AG04450 (cell line): ENCODE data around the gene STYXL1. TPM values are rescaled to one million over a fixed set of nuclear protein-coding genes. Genes with fewer than 3 reads are reported as not detected.

Source experiments
- CTCF ChIA-PET: fragments of 300-600, 350-600 bp; formaldehyde crosslinking; extraction: SDS; loops from one replicate; lab custom pipeline; 2022; ENCODE audit warnings: antibody characterized with exemption, inconsistent platforms; lab: Charles Lee
- POLR2A ChIA-PET: fragments of 350-600 bp; formaldehyde crosslinking; extraction: SDS; loops from one replicate; lab custom pipeline; 2021; ENCODE audit warnings: antibody characterized with exemption, inconsistent platforms; lab: Yijun Ruan, JAX
- DNase-seq: peaks from one replicate; pipeline ENCODE4 v3.0.0-alpha.2; 2011; ENCODE audit warnings: low read depth, low spot score
- H3K27ac ChIP-seq: one replicate; pipeline ENCODE4 v1.5.1; 2012; ENCODE audit warnings: low read depth, low read length, control low read depth
- H3K27me3 ChIP-seq: one replicate; pipeline ENCODE4 v1.6.0; 2012; ENCODE audit warnings: low read length; ENCODE audit not compliant: control insufficient read depth, insufficient read depth
- H3K4me3 ChIP-seq: 2 replicates; pipeline ENCODE4 v1.5.1; 2011; ENCODE audit warnings: mild to moderate bottlenecking, low read depth, low read length, control low read depth
- H3K9me3 ChIP-seq: 2 replicates; pipeline ENCODE4 v1.5.1; 2012; ENCODE audit warnings: low read length; ENCODE audit not compliant: control insufficient read depth, insufficient read depth
- polyA plus RNA-seq: library from polyadenylated mRNA; depleted of rRNA; stranded (reverse); fragments of >200 nt; gene quantifications from 2 replicates; pipeline ENCODE4 v1.2.3, GENCODE V29; 2011; rRNA removed
- small RNA-seq: library from RNA; depleted of rRNA; stranded (forward); fragments of <200 nt; gene quantifications from one replicate; pipeline ENCODE3, GENCODE V24; 2012; ENCODE audit warnings: low read depth; ENCODE audit not compliant: insufficient read length
- TF ChIP-seq, protein P1 (sequence below): IDR thresholded peaks from 2 replicates; pipeline ENCODE4 v1.5.1; 2011; ENCODE audit warnings: low read depth, low read length, control low read depth, inconsistent platforms

Gene STYXL1
- polyA plus RNA-seq, 1 experiment: 77.0 TPM

- ChIA-PET CTCF (interaction anchor here (1.3 kb wide), 1 partner anchor 69 kb away, joined by 4 read pairs; no protein-coding TSS in a partner anchor), POLR2A (interaction anchor here (1.7 kb wide), 1 partner anchor 36 kb away, joined by 6 read pairs; no protein-coding TSS in a partner anchor)
- DNase-seq: peak; percentile 13
- H3K27me3 ChIP-seq: no peaks in the 10 kb centered on the region
- H3K9me3 ChIP-seq: no peaks in the 10 kb centered on the region
- TF ChIP-seq, protein P1, sequence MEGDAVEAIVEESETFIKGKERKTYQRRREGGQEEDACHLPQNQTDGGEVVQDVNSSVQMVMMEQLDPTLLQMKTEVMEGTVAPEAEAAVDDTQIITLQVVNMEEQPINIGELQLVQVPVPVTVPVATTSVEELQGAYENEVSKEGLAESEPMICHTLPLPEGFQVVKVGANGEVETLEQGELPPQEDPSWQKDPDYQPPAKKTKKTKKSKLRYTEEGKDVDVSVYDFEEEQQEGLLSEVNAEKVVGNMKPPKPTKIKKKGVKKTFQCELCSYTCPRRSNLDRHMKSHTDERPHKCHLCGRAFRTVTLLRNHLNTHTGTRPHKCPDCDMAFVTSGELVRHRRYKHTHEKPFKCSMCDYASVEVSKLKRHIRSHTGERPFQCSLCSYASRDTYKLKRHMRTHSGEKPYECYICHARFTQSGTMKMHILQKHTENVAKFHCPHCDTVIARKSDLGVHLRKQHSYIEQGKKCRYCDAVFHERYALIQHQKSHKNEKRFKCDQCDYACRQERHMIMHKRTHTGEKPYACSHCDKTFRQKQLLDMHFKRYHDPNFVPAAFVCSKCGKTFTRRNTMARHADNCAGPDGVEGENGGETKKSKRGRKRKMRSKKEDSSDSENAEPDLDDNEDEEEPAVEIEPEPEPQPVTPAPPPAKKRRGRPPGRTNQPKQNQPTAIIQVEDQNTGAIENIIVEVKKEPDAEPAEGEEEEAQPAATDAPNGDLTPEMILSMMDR: no peak
- H3K4me3 ChIP-seq: no peak overlapping the region
- H3K27ac ChIP-seq: peak overlapping the region; percentile 52
Observed at GRCh38 chr7:75951506-75951905, 96.3 kb downstream of the STYXL1 start.

- CTCF ChIA-PET: interaction anchor here (1.3 kb wide), 1 partner anchor 70 kb away, joined by 4 read pairs; no protein-coding TSS in a partner anchor
- Histone ChIP-seq H3K27ac (no peak overlapping the region), H3K27me3 (no peaks in the 10 kb centered on the region), H3K4me3 (no peak overlapping the region), H3K9me3 (no peaks in the 10 kb centered on the region)
- POLR2A ChIA-PET: interaction anchor here (1.7 kb wide), 1 partner anchor 35 kb away, joined by 6 read pairs; no protein-coding TSS in a partner anchor
- no peak for DNase-seq
- TF ChIP-seq, protein P1: no peak
Observed at GRCh38 chr7:75950111-75950681, 97.6 kb downstream of the STYXL1 start.

DNA sequence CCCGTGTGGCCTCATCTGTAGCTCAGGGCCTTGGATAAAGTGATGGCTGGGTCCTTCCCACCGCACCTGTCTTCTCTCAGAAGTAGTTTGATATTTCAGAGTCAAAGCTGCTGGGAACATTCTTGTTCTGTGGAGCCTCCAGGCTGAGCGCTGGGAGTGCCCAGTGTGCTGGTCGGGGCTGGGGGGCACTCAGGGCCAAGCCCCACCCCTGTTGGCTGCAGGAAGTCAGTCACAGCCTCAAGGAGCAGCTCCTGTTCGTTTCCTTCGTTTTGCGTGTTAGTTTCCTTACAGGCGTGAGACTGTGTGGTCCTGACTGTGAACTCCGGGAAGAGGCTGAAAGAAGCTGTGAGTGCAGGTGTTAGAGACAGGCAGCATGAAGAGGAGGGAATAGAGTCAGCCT is 99.6 kb downstream of the STYXL1 start:
- POLR2A ChIA-PET: interaction anchor here (0.9 kb wide), 1 partner anchor 34 kb away, joined by 3 read pairs; no protein-coding TSS in a partner anchor
- H3K27ac ChIP-seq: no peak overlapping the region
- peaks cover 3% of the 10 kb centered on the region; the same call in 1 of the 2 replicates for H3K9me3 ChIP-seq
- H3K4me3 ChIP-seq: no peak overlapping the region
- DNase-seq: no peak
- TF ChIP-seq, protein P1: no peak
- CTCF ChIA-PET: interaction anchor here (1.1 kb wide), 1 partner anchor 82 kb away, joined by 3 read pairs; no protein-coding TSS in a partner anchor
- no peaks in the 10 kb centered on the region for H3K27me3 ChIP-seq

Small RNA genes within 50 kb of the gene (small RNA-seq; reads per million reads assigned to genes)
- not detected for gene RNU6-863P

Other genes starting within 250 kb of the STYXL1 start
- not detected in 2 replicates for gene CCL24, start 234.2 kb downstream of the STYXL1 start, polyA plus RNA-seq
- 34.9 and 50.0 TPM in 2 replicates for gene RHBDD2, start 169.0 kb downstream of the STYXL1 start, polyA plus RNA-seq
- gene POR, start 132.8 kb downstream of the STYXL1 start, polyA plus RNA-seq: 39.0 and 46.5 TPM in 2 replicates
- gene TMEM120A, start 53.4 kb downstream of the STYXL1 start, polyA plus RNA-seq: 46.3 and 59.1 TPM in 2 replicates
- 116 and 160 TPM in 2 replicates for gene MDH2, start 106 bp upstream of the STYXL1 start, polyA plus RNA-seq
- 1.5 and 2.0 TPM in 2 replicates for gene SRRM3, start 153.9 kb upstream of the STYXL1 start, polyA plus RNA-seq